Measurements from ENCODE around the gene ADH1A.

- no peak for TF ChIP-seq POLR2A (IDR thresholded peaks at IDR 0.05)
- TF ChIP-seq, protein P1, sequence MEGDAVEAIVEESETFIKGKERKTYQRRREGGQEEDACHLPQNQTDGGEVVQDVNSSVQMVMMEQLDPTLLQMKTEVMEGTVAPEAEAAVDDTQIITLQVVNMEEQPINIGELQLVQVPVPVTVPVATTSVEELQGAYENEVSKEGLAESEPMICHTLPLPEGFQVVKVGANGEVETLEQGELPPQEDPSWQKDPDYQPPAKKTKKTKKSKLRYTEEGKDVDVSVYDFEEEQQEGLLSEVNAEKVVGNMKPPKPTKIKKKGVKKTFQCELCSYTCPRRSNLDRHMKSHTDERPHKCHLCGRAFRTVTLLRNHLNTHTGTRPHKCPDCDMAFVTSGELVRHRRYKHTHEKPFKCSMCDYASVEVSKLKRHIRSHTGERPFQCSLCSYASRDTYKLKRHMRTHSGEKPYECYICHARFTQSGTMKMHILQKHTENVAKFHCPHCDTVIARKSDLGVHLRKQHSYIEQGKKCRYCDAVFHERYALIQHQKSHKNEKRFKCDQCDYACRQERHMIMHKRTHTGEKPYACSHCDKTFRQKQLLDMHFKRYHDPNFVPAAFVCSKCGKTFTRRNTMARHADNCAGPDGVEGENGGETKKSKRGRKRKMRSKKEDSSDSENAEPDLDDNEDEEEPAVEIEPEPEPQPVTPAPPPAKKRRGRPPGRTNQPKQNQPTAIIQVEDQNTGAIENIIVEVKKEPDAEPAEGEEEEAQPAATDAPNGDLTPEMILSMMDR (IDR thresholded peaks at IDR 0.05): no peak
Observed at GRCh38 chr4:99285387-99285786, 5.4 kb downstream of the ADH1A start.
